GM18870 (cell line): ENCODE data around the gene RFX1.

ENCODE experiments used
- ATAC-seq: cut with Tn5 transposase; IDR thresholded peaks from one replicate; pipeline ENCODE4 v1.9.1; 2021; ENCODE audit warnings: moderate library complexity; ENCODE audit not compliant: unreplicated experiment

RFX1 gene

GRCh38 chr19:13914777-13915176 is 91.3 kb downstream of the RFX1 start:
- no peak for ATAC-seq

GRCh38 chr19:13913352-13913751 is 92.8 kb downstream of the RFX1 start:
- ATAC-seq, result no peak
